WTC11 (cell line): Measurements from ENCODE around the gene PLPP1. TPM values are rescaled to one million over a fixed set of nuclear protein-coding genes. Genes with fewer than 3 reads are reported as not detected.

ENCODE experiments used
- ATAC-seq: fragments of 200-7000 bp; cut with Tn5 transposase; 2 replicates; pipeline ENCODE4 v1.10.0; 2021; ENCODE audit warnings: mild to moderate bottlenecking, moderate library complexity
- CTCF ChIA-PET: fragments of 300-600 bp; sonication (Branson Sonifier 250); formaldehyde crosslinking; loops from one replicate; lab custom pipeline; 2021; ENCODE audit warnings: antibody characterized with exemption; lab: Charles Lee
- POLR2A ChIA-PET: fragments of 350-600 bp; sonication (Branson Sonifier 250); formaldehyde crosslinking; loops from one replicate; lab custom pipeline; 2021; ENCODE audit warnings: antibody characterized with exemption; lab: Charles Lee
- DNase-seq: peaks from one replicate; pipeline ENCODE4 v3.0.0; 2021; ENCODE audit warnings: low spot score
- H3K27ac Mint-ChIP-seq: 2 replicates; pipeline ENCODE4 v1.8.0; 2021; ENCODE audit warnings: mixed read lengths
- H3K27me3 Mint-ChIP-seq: 2 replicates; pipeline ENCODE4 v1.8.0; 2021; ENCODE audit warnings: low read depth, mild to moderate bottlenecking, moderate library complexity, mixed read lengths
- H3K36me3 Mint-ChIP-seq: 2 replicates; pipeline ENCODE4 v1.8.0; 2021; ENCODE audit warnings: mixed read lengths
- H3K4me1 Mint-ChIP-seq: 2 replicates; pipeline ENCODE4 v1.8.0; 2022; ENCODE audit warnings: mixed read lengths
- H3K4me3 Mint-ChIP-seq: 2 replicates; pipeline ENCODE4 v1.8.0; 2021; ENCODE audit warnings: mild to moderate bottlenecking, moderate library complexity, mixed read lengths
- H3K9me3 Mint-ChIP-seq: 2 replicates; pipeline ENCODE4 v1.8.0; 2021; ENCODE audit warnings: mixed read lengths
- AR ChIP-seq: fragments of 250-450 bp; sonication (Bioruptor Pico); IDR thresholded peaks from 2 replicates; pipeline ENCODE4 v1.9.0; 2021; ENCODE audit warnings: mild to moderate bottlenecking
- CREB1 ChIP-seq: sonication (generic); formaldehyde crosslinking; IDR thresholded peaks from 2 replicates; pipeline ENCODE4 v1.8.0; 2023; ENCODE audit warnings: mild to moderate bottlenecking, missing genetic modification reagents
- ESRRA ChIP-seq: sonication (generic); formaldehyde crosslinking; IDR thresholded peaks from 2 replicates; pipeline ENCODE4 v1.8.1; 2022; ENCODE audit warnings: mild to moderate bottlenecking, missing genetic modification reagents, borderline replicate concordance
- ETV6 ChIP-seq: sonication (generic); formaldehyde crosslinking; IDR thresholded peaks from 2 replicates; pipeline ENCODE4 v1.8.1; 2022; ENCODE audit warnings: mild to moderate bottlenecking, missing genetic modification reagents
- FOXK1 ChIP-seq: sonication (generic); formaldehyde crosslinking; IDR thresholded peaks from 2 replicates; pipeline ENCODE4 v1.8.0; 2022; ENCODE audit warnings: mild to moderate bottlenecking, moderate library complexity, missing genetic modification reagents
- FOXP1 ChIP-seq: sonication (generic); formaldehyde crosslinking; IDR thresholded peaks from 2 replicates; pipeline ENCODE4 v1.8.0; 2022; ENCODE audit warnings: missing genetic modification reagents, mild to moderate bottlenecking, moderate library complexity, borderline replicate concordance
- HMGA2 ChIP-seq: fragments of 250-450 bp; sonication (Bioruptor Pico); IDR thresholded peaks from 2 replicates; pipeline ENCODE4 v1.4.0; 2021; ENCODE audit warnings: mild to moderate bottlenecking, moderate library complexity
- IRF1 ChIP-seq: sonication (generic); formaldehyde crosslinking; IDR thresholded peaks from 2 replicates; pipeline ENCODE4 v1.8.0; 2023; ENCODE audit warnings: missing genetic modification reagents
- KAT7 ChIP-seq: sonication (generic); formaldehyde crosslinking; IDR thresholded peaks from 2 replicates; pipeline ENCODE4 v1.8.1; 2023; ENCODE audit warnings: missing genetic modification reagents, mild to moderate bottlenecking, borderline replicate concordance
- NFE2L1 ChIP-seq: sonication (generic); formaldehyde crosslinking; IDR thresholded peaks from 2 replicates; pipeline ENCODE4 v1.8.1; 2023; ENCODE audit warnings: missing genetic modification reagents
- NR1H2 ChIP-seq: sonication (generic); formaldehyde crosslinking; IDR thresholded peaks from 2 replicates; pipeline ENCODE4 v1.9.0; 2021; ENCODE audit warnings: mild to moderate bottlenecking, moderate library complexity, missing genetic modification reagents
- SMAD3 ChIP-seq: sonication (generic); formaldehyde crosslinking; IDR thresholded peaks from 2 replicates; pipeline ENCODE4 v1.8.0; 2022; ENCODE audit warnings: missing genetic modification reagents, mild to moderate bottlenecking, borderline replicate concordance
- STAT6 ChIP-seq: sonication (generic); formaldehyde crosslinking; conservative IDR thresholded peaks from 2 replicates; pipeline ENCODE4 v1.8.1; 2023; ENCODE audit warnings: mild to moderate bottlenecking, low read depth, missing genetic modification reagents, moderate library complexity
- TP53 ChIP-seq: sonication (generic); formaldehyde crosslinking; IDR thresholded peaks from 2 replicates; pipeline ENCODE4 v1.8.1; 2023; ENCODE audit warnings: mild to moderate bottlenecking, missing genetic modification reagents
- USF2 ChIP-seq: sonication (generic); formaldehyde crosslinking; IDR thresholded peaks from 2 replicates; pipeline ENCODE4 v1.8.1; 2023; ENCODE audit warnings: mild to moderate bottlenecking, missing genetic modification reagents, moderate library complexity
- ZNF263 ChIP-seq: sonication (generic); formaldehyde crosslinking; IDR thresholded peaks from 2 replicates; pipeline ENCODE4 v1.8.1; 2022; ENCODE audit warnings: low read depth, mild to moderate bottlenecking, moderate library complexity, missing genetic modification reagents
- ZNF317 ChIP-seq: sonication (generic); formaldehyde crosslinking; IDR thresholded peaks from 2 replicates; pipeline ENCODE4 v1.8.1; 2023; ENCODE audit warnings: low read depth, mild to moderate bottlenecking, moderate library complexity, missing genetic modification reagents, borderline replicate concordance
- total RNA-seq: library from RNA; stranded (reverse); gene quantifications from 3 replicates; pipeline ENCODE4 v1.2.3, GENCODE V29; 2021
- TF ChIP-seq, protein P1 (sequence below): sonication (generic); formaldehyde crosslinking; IDR thresholded peaks from 2 replicates; pipeline ENCODE4 v1.8.0; 2022; ENCODE audit warnings: missing genetic modification reagents
- TF ChIP-seq, protein P2 (sequence below): sonication (generic); formaldehyde crosslinking; IDR thresholded peaks from 2 replicates; pipeline ENCODE4 v1.8.0; 2022; ENCODE audit warnings: mild to moderate bottlenecking, missing genetic modification reagents
- TF ChIP-seq, protein P3 (sequence below): sonication (generic); formaldehyde crosslinking; IDR thresholded peaks from 2 replicates; pipeline ENCODE4 v1.8.1; 2022; ENCODE audit warnings: low read depth, mild to moderate bottlenecking, moderate library complexity, missing genetic modification reagents, borderline replicate concordance

PLPP1 gene
- total RNA-seq, 1 experiment from 2014 or later, result 43.2 TPM

GRCh38 chr5:55544341-55544740 is 9.6 kb upstream of the PLPP1 start:
- Mint-ChIP-seq H3K4me3 (no peak overlapping the region), H3K36me3 (no peaks in the 10 kb centered on the region)
- no peak for ATAC-seq
- TF ChIP-seq, protein P1, sequence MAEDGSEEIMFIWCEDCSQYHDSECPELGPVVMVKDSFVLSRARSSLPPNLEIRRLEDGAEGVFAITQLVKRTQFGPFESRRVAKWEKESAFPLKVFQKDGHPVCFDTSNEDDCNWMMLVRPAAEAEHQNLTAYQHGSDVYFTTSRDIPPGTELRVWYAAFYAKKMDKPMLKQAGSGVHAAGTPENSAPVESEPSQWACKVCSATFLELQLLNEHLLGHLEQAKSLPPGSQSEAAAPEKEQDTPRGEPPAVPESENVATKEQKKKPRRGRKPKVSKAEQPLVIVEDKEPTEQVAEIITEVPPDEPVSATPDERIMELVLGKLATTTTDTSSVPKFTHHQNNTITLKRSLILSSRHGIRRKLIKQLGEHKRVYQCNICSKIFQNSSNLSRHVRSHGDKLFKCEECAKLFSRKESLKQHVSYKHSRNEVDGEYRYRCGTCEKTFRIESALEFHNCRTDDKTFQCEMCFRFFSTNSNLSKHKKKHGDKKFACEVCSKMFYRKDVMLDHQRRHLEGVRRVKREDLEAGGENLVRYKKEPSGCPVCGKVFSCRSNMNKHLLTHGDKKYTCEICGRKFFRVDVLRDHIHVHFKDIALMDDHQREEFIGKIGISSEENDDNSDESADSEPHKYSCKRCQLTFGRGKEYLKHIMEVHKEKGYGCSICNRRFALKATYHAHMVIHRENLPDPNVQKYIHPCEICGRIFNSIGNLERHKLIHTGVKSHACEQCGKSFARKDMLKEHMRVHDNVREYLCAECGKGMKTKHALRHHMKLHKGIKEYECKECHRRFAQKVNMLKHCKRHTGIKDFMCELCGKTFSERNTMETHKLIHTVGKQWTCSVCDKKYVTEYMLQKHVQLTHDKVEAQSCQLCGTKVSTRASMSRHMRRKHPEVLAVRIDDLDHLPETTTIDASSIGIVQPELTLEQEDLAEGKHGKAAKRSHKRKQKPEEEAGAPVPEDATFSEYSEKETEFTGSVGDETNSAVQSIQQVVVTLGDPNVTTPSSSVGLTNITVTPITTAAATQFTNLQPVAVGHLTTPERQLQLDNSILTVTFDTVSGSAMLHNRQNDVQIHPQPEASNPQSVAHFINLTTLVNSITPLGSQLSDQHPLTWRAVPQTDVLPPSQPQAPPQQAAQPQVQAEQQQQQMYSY (CRISPR knock-in tag), result no peak
- TF ChIP-seq NFE2L1, result no peak
- TF ChIP-seq ETV6, result no peak
- TF ChIP-seq KAT7, result no peak
- TF ChIP-seq ZNF263, result no peak
- TF ChIP-seq, protein P2, sequence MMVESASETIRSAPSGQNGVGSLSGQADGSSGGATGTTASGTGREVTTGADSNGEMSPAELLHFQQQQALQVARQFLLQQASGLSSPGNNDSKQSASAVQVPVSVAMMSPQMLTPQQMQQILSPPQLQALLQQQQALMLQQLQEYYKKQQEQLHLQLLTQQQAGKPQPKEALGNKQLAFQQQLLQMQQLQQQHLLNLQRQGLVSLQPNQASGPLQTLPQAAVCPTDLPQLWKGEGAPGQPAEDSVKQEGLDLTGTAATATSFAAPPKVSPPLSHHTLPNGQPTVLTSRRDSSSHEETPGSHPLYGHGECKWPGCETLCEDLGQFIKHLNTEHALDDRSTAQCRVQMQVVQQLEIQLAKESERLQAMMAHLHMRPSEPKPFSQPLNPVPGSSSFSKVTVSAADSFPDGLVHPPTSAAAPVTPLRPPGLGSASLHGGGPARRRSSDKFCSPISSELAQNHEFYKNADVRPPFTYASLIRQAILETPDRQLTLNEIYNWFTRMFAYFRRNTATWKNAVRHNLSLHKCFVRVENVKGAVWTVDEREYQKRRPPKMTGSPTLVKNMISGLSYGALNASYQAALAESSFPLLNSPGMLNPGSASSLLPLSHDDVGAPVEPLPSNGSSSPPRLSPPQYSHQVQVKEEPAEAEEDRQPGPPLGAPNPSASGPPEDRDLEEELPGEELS (CRISPR knock-in tag), result no peak
- TF ChIP-seq ESRRA, result no peak
- no peak for TF ChIP-seq AR (CRISPR knock-in tag)
- no peak for TF ChIP-seq CREB1 (CRISPR knock-in tag)
- no peak for TF ChIP-seq USF2 (CRISPR knock-in tag)
- TF ChIP-seq SMAD3 (CRISPR knock-in tag), result no peak
- TF ChIP-seq TP53 (CRISPR knock-in tag), result no peak
- no peak for TF ChIP-seq STAT6 (CRISPR knock-in tag)
- no peak for TF ChIP-seq IRF1 (CRISPR knock-in tag)
- TF ChIP-seq, protein P3, sequence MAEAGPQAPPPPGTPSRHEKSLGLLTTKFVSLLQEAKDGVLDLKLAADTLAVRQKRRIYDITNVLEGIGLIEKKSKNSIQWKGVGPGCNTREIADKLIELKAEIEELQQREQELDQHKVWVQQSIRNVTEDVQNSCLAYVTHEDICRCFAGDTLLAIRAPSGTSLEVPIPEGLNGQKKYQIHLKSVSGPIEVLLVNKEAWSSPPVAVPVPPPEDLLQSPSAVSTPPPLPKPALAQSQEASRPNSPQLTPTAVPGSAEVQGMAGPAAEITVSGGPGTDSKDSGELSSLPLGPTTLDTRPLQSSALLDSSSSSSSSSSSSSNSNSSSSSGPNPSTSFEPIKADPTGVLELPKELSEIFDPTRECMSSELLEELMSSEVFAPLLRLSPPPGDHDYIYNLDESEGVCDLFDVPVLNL (CRISPR knock-in tag), result no peak
- no peak for TF ChIP-seq NR1H2
- no peak for TF ChIP-seq ZNF317 (CRISPR knock-in tag)
- no peak for TF ChIP-seq HMGA2 (CRISPR knock-in tag)
- no peak for TF ChIP-seq FOXP1 (CRISPR knock-in tag)
- no peak for TF ChIP-seq FOXK1
- TF ChIP-seq, all 79 proteins: peak for 0
- no peak overlapping the region for H3K27ac Mint-ChIP-seq
- DNase-seq, result no peak
- no peaks in the 10 kb centered on the region for H3K9me3 Mint-ChIP-seq
- ChIA-PET POLR2A (no interaction called here), CTCF (no interaction called here)
- H3K27me3 Mint-ChIP-seq, result no peaks in the 10 kb centered on the region
- peaks cover 29% of the 10 kb centered on the region for H3K4me1 Mint-ChIP-seq
